GM23338 (cell line): ENCODE results near the gene MTHFD1. TPM values are rescaled to one million over a fixed set of nuclear protein-coding genes. Genes with fewer than 3 reads are reported as not detected.
"Not testable (repeated sequence)": the region's sequence is repeated elsewhere in the genome, so short reads cannot be mapped to it uniquely, and the experiment has no call there.

Experiments
- ATAC-seq: fragments of 200-7000 bp; cut with Tn5 transposase; 3 replicates; pipeline ENCODE4 v1.9.1; 2020
- DNase-seq: peaks from one replicate; pipeline ENCODE4 v3.0.0-alpha.2; 2015; ENCODE audit warnings: low spot score
- H2AFZ ChIP-seq: fragments of 200-600 bp; sonication (generic); 2 replicates; pipeline ENCODE4 v1.8.0; 2016; ENCODE audit warnings: antibody characterized with exemption, mild to moderate bottlenecking, moderate library complexity
- H3F3A ChIP-seq: fragments of 200-600 bp; sonication (generic); replicated peaks from 2 replicates; pipeline ENCODE4 v1.8.0; 2017; ENCODE audit warnings: antibody characterized with exemption, mixed run types, low read depth
- H3K27ac ChIP-seq: fragments of 200-600 bp; sonication (generic); 2 replicates; pipeline ENCODE4 v1.6.1; 2016; ENCODE audit warnings: low read depth
- H3K27me3 ChIP-seq: fragments of 200-600 bp; sonication (generic); 2 replicates; pipeline ENCODE4 v1.8.0; 2016; ENCODE audit warnings: mild to moderate bottlenecking, mixed run types, moderate library complexity; ENCODE audit not compliant: insufficient read depth
- H3K36me3 ChIP-seq: fragments of 200-600 bp; sonication (generic); 2 replicates; pipeline ENCODE4 v1.8.0; 2016; ENCODE audit warnings: mild to moderate bottlenecking; ENCODE audit not compliant: insufficient read depth
- H3K4me1 ChIP-seq: fragments of 200-600 bp; sonication (generic); 2 replicates; pipeline ENCODE4 v1.8.0; 2016; ENCODE audit warnings: mild to moderate bottlenecking, moderate library complexity; ENCODE audit not compliant: insufficient read depth
- H3K4me2 ChIP-seq: fragments of 200-600 bp; sonication (generic); 2 replicates; pipeline ENCODE4 v1.7.1; 2017; ENCODE audit warnings: mixed run types
- H3K4me3 ChIP-seq: fragments of 200-600 bp; sonication (generic); 2 replicates; pipeline ENCODE4 v1.6.1; 2016; ENCODE audit warnings: mixed run types
- H3K79me2 ChIP-seq: fragments of 200-600 bp; sonication (generic); replicated peaks from 2 replicates; pipeline ENCODE4 v1.8.0; 2017; ENCODE audit warnings: mild to moderate bottlenecking; ENCODE audit not compliant: insufficient read depth
- H3K9me2 ChIP-seq: fragments of 200-600 bp; sonication (generic); 2 replicates; pipeline ENCODE4 v1.8.0; 2017; ENCODE audit not compliant: insufficient read depth
- H4K20me1 ChIP-seq: fragments of 200-600 bp; sonication (generic); replicated peaks from 2 replicates; pipeline ENCODE4 v1.8.0; 2017; ENCODE audit warnings: mild to moderate bottlenecking; ENCODE audit not compliant: insufficient read depth
- H3K27ac Mint-ChIP-seq: 2 replicates; pipeline ENCODE4 v1.8.0; 2020; ENCODE audit warnings: inconsistent platforms, mild to moderate bottlenecking, moderate library complexity, mixed read lengths
- H3K27me3 Mint-ChIP-seq: 3 replicates; pipeline ENCODE4 v1.8.0; 2022; ENCODE audit warnings: low read depth, mild to moderate bottlenecking, moderate library complexity, mixed read lengths, inconsistent platforms; ENCODE audit not compliant: insufficient read depth, poor library complexity
- H3K36me3 Mint-ChIP-seq: 3 replicates; pipeline ENCODE4 v1.8.0; 2021; ENCODE audit warnings: low read depth, mild to moderate bottlenecking, inconsistent platforms, moderate library complexity, mixed read lengths
- H3K4me1 Mint-ChIP-seq: 3 replicates; pipeline ENCODE4 v1.8.0; 2020; ENCODE audit warnings: mild to moderate bottlenecking, inconsistent platforms, mixed read lengths
- H3K4me3 Mint-ChIP-seq: 3 replicates; pipeline ENCODE4 v1.8.0; 2021; ENCODE audit warnings: moderate library complexity, mild to moderate bottlenecking, inconsistent platforms, mixed read lengths
- H3K9me3 Mint-ChIP-seq: 3 replicates; pipeline ENCODE4 v1.8.0; 2020; ENCODE audit warnings: moderate library complexity, mild to moderate bottlenecking, inconsistent platforms, mixed read lengths
- CREB1 ChIP-seq: fragments of 250-450 bp; sonication (Bioruptor Pico); IDR thresholded peaks from 2 replicates; pipeline ENCODE4 v1.5.0; 2020; ENCODE audit warnings: low read depth, mild to moderate bottlenecking, moderate library complexity
- ETS1 ChIP-seq: IDR thresholded peaks from 2 replicates; pipeline ENCODE4 v1.6.1; 2016; ENCODE audit warnings: antibody characterized with exemption
- EZH2 ChIP-seq: fragments of 200-600 bp; sonication (generic); IDR thresholded peaks from one replicate; pipeline ENCODE4 v1.8.0; 2017; ENCODE audit warnings: antibody characterized with exemption, mild to moderate bottlenecking, low read depth; ENCODE audit not compliant: unreplicated experiment
- EZH2phosphoT487 ChIP-seq: fragments of 200-600 bp; sonication (generic); IDR thresholded peaks from one replicate; pipeline ENCODE4 v1.8.1; 2018; ENCODE audit warnings: antibody characterized with exemption; ENCODE audit not compliant: unreplicated experiment
- POLR2AphosphoS5 ChIP-seq: IDR thresholded peaks from 2 replicates; pipeline ENCODE4 v1.6.1; 2016; ENCODE audit warnings: antibody characterized with exemption, low read depth
- STAT1 ChIP-seq: IDR thresholded peaks from one replicate; pipeline ENCODE4 v1.6.1; 2016; ENCODE audit warnings: antibody characterized with exemption; ENCODE audit not compliant: unreplicated experiment
- ZNF331 ChIP-seq: fragments of 250-450 bp; sonication (Bioruptor Pico); IDR thresholded peaks from 2 replicates; pipeline ENCODE4 v1.5.0; 2020; ENCODE audit warnings: low read depth, mild to moderate bottlenecking, moderate library complexity
- ZNF462 ChIP-seq: fragments of 250-450 bp; sonication (Bioruptor Pico); IDR thresholded peaks from 2 replicates; pipeline ENCODE4 v1.5.0; 2020; ENCODE audit warnings: mild to moderate bottlenecking, moderate library complexity
- polyA plus RNA-seq: library from polyadenylated mRNA; unstranded; fragments of >200 nt; fragmentation: Nextera tagmentation; extraction: Ambion mirVana; gene quantifications from 2 replicates; pipeline ENCODE4 v1.2.1, GENCODE V29; 2016
- total RNA-seq: library from RNA; depleted of rRNA; stranded (reverse); fragments of >200 nt; shearing (Covaris generic); gene quantifications from 2 replicates; pipeline ENCODE4 v1.2.3, GENCODE V29; 2014
- TF ChIP-seq, protein P1 (sequence below), 2 experiments: fragments of 200-600 bp in 1 of 2; sonication (generic) in 1 of 2; conservative IDR thresholded peaks; 2 replicates each; pipeline versions ENCODE4 v1.5.1 to v1.6.1; 2016 to 2017; ENCODE audit warnings: antibody characterized with exemption in 2 of 2, low read depth in 2 of 2, mild to moderate bottlenecking in 2 of 2, moderate library complexity in 1 of 2

The MTHFD1 gene
- total and polyA plus RNA-seq, 2 experiments from 2014 or later: 219 to 237 TPM

DNA sequence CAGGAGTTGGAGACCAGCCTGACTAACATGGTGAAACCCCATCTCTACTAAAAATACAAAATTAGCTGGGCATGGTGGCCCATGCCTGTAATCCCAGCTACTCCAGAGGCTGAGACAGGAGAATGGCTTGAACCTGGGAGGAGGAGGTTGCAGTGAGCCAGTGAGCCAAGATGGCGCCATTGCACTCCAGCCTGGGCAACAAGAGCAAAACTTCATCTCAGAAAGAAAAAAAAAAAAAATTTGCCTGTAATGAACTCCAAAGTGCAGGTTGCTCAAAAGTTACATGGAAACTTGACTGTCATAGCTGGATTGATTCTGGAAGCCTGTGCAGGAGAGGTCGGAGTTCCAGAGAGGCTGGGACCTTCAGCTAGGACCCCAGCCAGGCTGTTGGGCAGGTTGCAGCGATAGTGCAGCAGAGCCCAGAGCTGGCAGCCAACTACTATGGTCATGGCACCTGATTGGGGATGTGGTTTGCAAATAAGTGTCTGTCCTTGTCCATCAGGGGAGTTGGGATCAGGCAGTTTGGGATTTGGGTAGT is 5.1 kb downstream of the MTHFD1 start:
- peaks cover 60% of the 10 kb centered on the region for H3K4me1 Mint-ChIP-seq
- TF ChIP-seq, protein P1, sequence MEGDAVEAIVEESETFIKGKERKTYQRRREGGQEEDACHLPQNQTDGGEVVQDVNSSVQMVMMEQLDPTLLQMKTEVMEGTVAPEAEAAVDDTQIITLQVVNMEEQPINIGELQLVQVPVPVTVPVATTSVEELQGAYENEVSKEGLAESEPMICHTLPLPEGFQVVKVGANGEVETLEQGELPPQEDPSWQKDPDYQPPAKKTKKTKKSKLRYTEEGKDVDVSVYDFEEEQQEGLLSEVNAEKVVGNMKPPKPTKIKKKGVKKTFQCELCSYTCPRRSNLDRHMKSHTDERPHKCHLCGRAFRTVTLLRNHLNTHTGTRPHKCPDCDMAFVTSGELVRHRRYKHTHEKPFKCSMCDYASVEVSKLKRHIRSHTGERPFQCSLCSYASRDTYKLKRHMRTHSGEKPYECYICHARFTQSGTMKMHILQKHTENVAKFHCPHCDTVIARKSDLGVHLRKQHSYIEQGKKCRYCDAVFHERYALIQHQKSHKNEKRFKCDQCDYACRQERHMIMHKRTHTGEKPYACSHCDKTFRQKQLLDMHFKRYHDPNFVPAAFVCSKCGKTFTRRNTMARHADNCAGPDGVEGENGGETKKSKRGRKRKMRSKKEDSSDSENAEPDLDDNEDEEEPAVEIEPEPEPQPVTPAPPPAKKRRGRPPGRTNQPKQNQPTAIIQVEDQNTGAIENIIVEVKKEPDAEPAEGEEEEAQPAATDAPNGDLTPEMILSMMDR (conservative IDR thresholded peaks at IDR 0.05; ENCODE audit: low read depth in 2 of 2): peak in 1 of 2 experiments; percentile 12; a peak in 1 of 4 replicates
- H3K4me2 ChIP-seq: 0 out of 2 replicates have a peak overlapping the region, but pooled peaks have one; percentile 66
- peaks cover 34% of the 10 kb centered on the region; the same call in 1 of the 2 replicates for H4K20me1 ChIP-seq
- H3K27me3 Mint-ChIP-seq, DNase-seq, H3K9me2 ChIP-seq, ATAC-seq, H3K9me3 Mint-ChIP-seq, H3K27me3 ChIP-seq, H3K4me3 ChIP-seq, H3K36me3 ChIP-seq, H2AFZ ChIP-seq: not testable (repeated sequence)
- H3K79me2 ChIP-seq: peaks cover 91% of the 10 kb centered on the region
- H3K4me3 Mint-ChIP-seq: peak overlapping the region; percentile 35; the same call in 1 of the 3 replicates
- peak overlapping the region; percentile 83; the same call in 1 of the 2 replicates for H3K27ac Mint-ChIP-seq
- H3K4me1 ChIP-seq: peaks cover 24% of the 10 kb centered on the region
- H3K36me3 Mint-ChIP-seq: peaks cover 76% of the 10 kb centered on the region
- peak overlapping the region; percentile 99 for H3K27ac ChIP-seq
- peaks cover 11% of the 10 kb centered on the region; the same call in 1 of the 2 replicates for H3F3A ChIP-seq

GRCh38 chr14:64394423-64394822 is 6.3 kb downstream of the MTHFD1 start:
- peaks cover 24% of the 10 kb centered on the region for H3K4me1 ChIP-seq
- peaks cover 76% of the 10 kb centered on the region for H3K36me3 Mint-ChIP-seq
- H3K4me1 Mint-ChIP-seq: peaks cover 60% of the 10 kb centered on the region
- peaks cover 40% of the 10 kb centered on the region for H4K20me1 ChIP-seq
- peaks cover 6% of the 10 kb centered on the region for H3K27me3 Mint-ChIP-seq
- H3F3A ChIP-seq: peaks cover 10% of the 10 kb centered on the region; the same call in 1 of the 2 replicates
- H3K27me3 ChIP-seq: no peaks in the 10 kb centered on the region
- H3K79me2 ChIP-seq: peaks cover 91% of the 10 kb centered on the region
- H3K9me3 Mint-ChIP-seq: peaks cover 3% of the 10 kb centered on the region; the same call in 2 of the 3 replicates
- H2AFZ ChIP-seq: no peak overlapping the region
- peak overlapping the region; percentile 37; the same call in 1 of the 2 replicates for H3K4me2 ChIP-seq
- ATAC-seq (no peak), DNase-seq (no peak)
- peak overlapping the region; percentile 22; the same call in 1 of the 2 replicates for H3K27ac ChIP-seq
- H3K9me2 ChIP-seq: peaks cover 4% of the 10 kb centered on the region; the same call in 1 of the 2 replicates
- peak overlapping the region; percentile 10 for H3K27ac Mint-ChIP-seq
- no peaks in the 10 kb centered on the region for H3K36me3 ChIP-seq
- H3K4me3 ChIP-seq: no peak overlapping the region
- no peak overlapping the region for H3K4me3 Mint-ChIP-seq
- TF ChIP-seq EZH2: no peak
- no peak for TF ChIP-seq ZNF331
- no peak for TF ChIP-seq ETS1
- TF ChIP-seq, protein P1 (conservative IDR thresholded peaks at IDR 0.05; ENCODE audit: low read depth in 2 of 2): no peak
- TF ChIP-seq POLR2AphosphoS5: no peak
- no peak for TF ChIP-seq CREB1
- TF ChIP-seq ZNF462 (CRISPR knock-in tag): no peak
- no peak for TF ChIP-seq EZH2phosphoT487
- no peak for TF ChIP-seq STAT1
